Measurements from ENCODE around the gene UBE2J1. TPM values are rescaled to one million over a fixed set of nuclear protein-coding genes. Genes with fewer than 3 reads are reported as not detected.
A peak's percentile ranks its signal among the peaks of the same experiment; 100 is the strongest.

UBE2J1 gene
- total and polyA plus RNA-seq, 2 donors (not counting 3 experiments of a cell fraction or from before 2014, with no cell fraction given) = 44.4 to 96.6 TPM

DNA sequence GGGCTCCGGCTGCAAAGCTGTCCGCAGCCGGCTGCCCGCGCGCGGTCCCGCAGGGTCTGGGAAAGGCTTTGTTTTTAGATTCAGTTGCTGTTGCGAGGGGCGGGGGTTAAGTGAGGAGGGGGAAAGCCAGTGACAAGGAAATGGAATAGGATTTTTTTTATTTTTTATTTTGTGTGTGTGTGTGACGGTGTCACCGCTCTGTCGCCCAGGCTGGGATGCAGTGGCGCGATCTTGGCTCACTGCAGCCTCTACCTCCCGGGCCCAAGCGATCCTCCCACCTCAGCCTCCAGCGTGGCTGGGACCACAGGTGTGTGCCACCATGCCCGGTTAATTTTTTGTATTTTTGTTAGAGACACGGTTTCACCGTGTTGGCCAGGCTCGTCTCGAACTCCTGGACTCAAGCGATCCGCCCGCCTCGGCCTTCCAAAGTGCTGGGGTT, 615 bp upstream of the UBE2J1 start:
- H4K20me1 ChIP-seq (replicated peaks; ENCODE audit: control insufficient read depth, extremely low read depth, insufficient read depth, low read length) = peaks cover 2% of the 10 kb centered on the region
- no peaks in the 10 kb centered on the region for H3K9me1 ChIP-seq (replicated peaks; ENCODE audit: control insufficient read depth, extremely low read depth, insufficient read depth, low read length)
- H3K27ac ChIP-seq (ENCODE audit: insufficient read depth, low read depth, low read length) = peak overlapping the region; percentile 96
- ChIA-PET POLR2A (interaction anchor here (0.7 to 2.3 kb wide), 5 partner anchors 9 to 273 kb away, joined by 3 to 16 read pairs (median 7); partner anchors contain the start of gene PNRC1), CTCF (interaction anchor here (0.7 to 7.0 kb wide), 7 partner anchors 9 to 370 kb away, joined by 3 to 56 read pairs (median 6); no protein-coding TSS in a partner anchor)
- H3K79me2 ChIP-seq (ENCODE audit: control insufficient read depth, insufficient read depth, low read length) = peaks cover 37% of the 10 kb centered on the region
- peak overlapping the region; percentile 52 for H3K4me2 ChIP-seq (ENCODE audit: insufficient read depth, low read length)
- intact Hi-C loops (cut with micrococcal nuclease) = loop anchor here (5.0 kb wide), 5 partner anchors 101 to 971 kb away; partner anchors contain the start of genes CASP8AP2, PM20D2 and RNGTT
- DNase-seq (ENCODE audit: low read depth, low spot score) = no peak
- peak overlapping the region; percentile 93 to 100 (median 100) for H3K4me3 ChIP-seq (replicated peaks in 1 of 3; ENCODE audit: insufficient read depth in 1 of 3, low read depth in 1 of 3, low read length in 3 of 3)
- H3K4me1 ChIP-seq (ENCODE audit: control insufficient read depth, extremely low read depth, insufficient read depth, low read length) = peaks cover 31% of the 10 kb centered on the region
- H3K27me3 ChIP-seq (ENCODE audit: control insufficient read depth in 2 of 2, insufficient read depth in 2 of 2, low read length in 2 of 2) = no peaks in the 10 kb centered on the region
- no peaks in the 10 kb centered on the region for H3K9me3 ChIP-seq (replicated peaks; ENCODE audit: control insufficient read depth, insufficient read depth, low read length)
- peak overlapping the region; percentile 47 for H2AFZ ChIP-seq (ENCODE audit: low read depth, low read length)
- H3K36me3 ChIP-seq (ENCODE audit: control insufficient read depth in 2 of 2, extremely low read depth in 1 of 2, insufficient read depth in 2 of 2, low read length in 2 of 2) = no peaks in the 10 kb centered on the region
- BruUV-seq (replicated peaks) = TSS peak; percentile 82
- no peak for TF ChIP-seq GATA2 (IDR thresholded peaks at IDR 0.05; ENCODE audit: insufficient read depth, insufficient read length, low read depth, low read length)
- no peak for TF ChIP-seq POLR2A (IDR thresholded peaks at IDR 0.05; ENCODE audit: low read depth, low read length)
- TF ChIP-seq, protein P1, sequence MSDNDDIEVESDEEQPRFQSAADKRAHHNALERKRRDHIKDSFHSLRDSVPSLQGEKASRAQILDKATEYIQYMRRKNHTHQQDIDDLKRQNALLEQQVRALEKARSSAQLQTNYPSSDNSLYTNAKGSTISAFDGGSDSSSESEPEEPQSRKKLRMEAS (IDR thresholded peaks at IDR 0.05; ENCODE audit: insufficient read depth, insufficient read length) = no peak
- TF ChIP-seq POLR2AphosphoS5 (IDR thresholded peaks at IDR 0.05; ENCODE audit: insufficient read depth, low read depth, low read length) = no peak
- TF ChIP-seq, protein P2, sequence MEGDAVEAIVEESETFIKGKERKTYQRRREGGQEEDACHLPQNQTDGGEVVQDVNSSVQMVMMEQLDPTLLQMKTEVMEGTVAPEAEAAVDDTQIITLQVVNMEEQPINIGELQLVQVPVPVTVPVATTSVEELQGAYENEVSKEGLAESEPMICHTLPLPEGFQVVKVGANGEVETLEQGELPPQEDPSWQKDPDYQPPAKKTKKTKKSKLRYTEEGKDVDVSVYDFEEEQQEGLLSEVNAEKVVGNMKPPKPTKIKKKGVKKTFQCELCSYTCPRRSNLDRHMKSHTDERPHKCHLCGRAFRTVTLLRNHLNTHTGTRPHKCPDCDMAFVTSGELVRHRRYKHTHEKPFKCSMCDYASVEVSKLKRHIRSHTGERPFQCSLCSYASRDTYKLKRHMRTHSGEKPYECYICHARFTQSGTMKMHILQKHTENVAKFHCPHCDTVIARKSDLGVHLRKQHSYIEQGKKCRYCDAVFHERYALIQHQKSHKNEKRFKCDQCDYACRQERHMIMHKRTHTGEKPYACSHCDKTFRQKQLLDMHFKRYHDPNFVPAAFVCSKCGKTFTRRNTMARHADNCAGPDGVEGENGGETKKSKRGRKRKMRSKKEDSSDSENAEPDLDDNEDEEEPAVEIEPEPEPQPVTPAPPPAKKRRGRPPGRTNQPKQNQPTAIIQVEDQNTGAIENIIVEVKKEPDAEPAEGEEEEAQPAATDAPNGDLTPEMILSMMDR (IDR thresholded peaks at IDR 0.05; ENCODE audit: extremely low read depth in 1 of 2, insufficient read depth in 1 of 2, low read depth in 1 of 2, low read length in 2 of 2) = no peak
- TF ChIP-seq FOS (IDR thresholded peaks at IDR 0.05; ENCODE audit: borderline replicate concordance, insufficient read depth, low read length) = no peak
- TF ChIP-seq MYC (IDR thresholded peaks at IDR 0.05; ENCODE audit: low read depth, low read length) = no peak
- no peak for TF ChIP-seq EZH2 (IDR thresholded peaks at IDR 0.05; ENCODE audit: borderline replicate concordance, low read depth, low read length, severe bottlenecking)
- H3K9ac ChIP-seq (replicated peaks; ENCODE audit: extremely low read depth, insufficient read depth, low read length) = peak overlapping the region; percentile 99
- dilution Hi-C loops (cut with MboI; ENCODE audit: extremely low pct_ligation_motif_present, low sequenced_read_pairs) = no loop called here
- no peak for FAIRE-seq

All from endothelial cell of umbilical vein (primary cell).